Measurements from ENCODE around the gene PERCC1.
"Not testable (repeated sequence)": the region's sequence is repeated elsewhere in the genome, so short reads cannot be mapped to it uniquely, and the experiment has no call there.

The PERCC1 gene

GRCh38 chr16:1451702-1452392, 21.0 kb downstream of the PERCC1 start:
- DNase-seq, result no peak

GRCh38 chr16:1452530-1452929, 21.7 kb downstream of the PERCC1 start:
- no peak for DNase-seq

GRCh38 chr16:1453316-1453715, 22.4 kb downstream of the PERCC1 start:
- no peak for DNase-seq

- no peak for DNase-seq
Observed at GRCh38 chr16:1454561-1454960, 23.7 kb downstream of the PERCC1 start.

GRCh38 chr16:1455190-1456171, 24.6 kb downstream of the PERCC1 start:
- DNase-seq, result no peak

GRCh38 chr16:1456951-1457350, 26.1 kb downstream of the PERCC1 start:
- DNase-seq, result no peak

- DNase-seq, result no peak
Observed at GRCh38 chr16:1457489-1458245, 26.8 kb downstream of the PERCC1 start.

GRCh38 chr16:1458336-1458976, 27.6 kb downstream of the PERCC1 start:
- peak; percentile 23 to 25 for DNase-seq

- DNase-seq, result no peak
Observed at GRCh38 chr16:1458977-1459341, 28.1 kb downstream of the PERCC1 start.

- DNase-seq, result no peak
Observed at GRCh38 chr16:1459967-1460366, 29.1 kb downstream of the PERCC1 start.

- no peak for DNase-seq
Observed at GRCh38 chr16:1460602-1461138, 29.8 kb downstream of the PERCC1 start.

GRCh38 chr16:1461146-1461545, 30.3 kb downstream of the PERCC1 start:
- no peak for DNase-seq

- no peak for DNase-seq
Observed at GRCh38 chr16:1464196-1464893, 33.5 kb downstream of the PERCC1 start.

- no peak for DNase-seq
Observed at GRCh38 chr16:1464894-1465566, 34.2 kb downstream of the PERCC1 start.

- DNase-seq, result no peak
Observed at GRCh38 chr16:1465567-1465915, 34.7 kb downstream of the PERCC1 start.

- no peak for DNase-seq
Observed at GRCh38 chr16:1466054-1466453, 35.2 kb downstream of the PERCC1 start.

GRCh38 chr16:1466968-1467521, 36.2 kb downstream of the PERCC1 start:
- no peak for DNase-seq

- no peak for DNase-seq
Observed at GRCh38 chr16:1468426-1468810, 37.5 kb downstream of the PERCC1 start.

GRCh38 chr16:1469141-1469540, 38.3 kb downstream of the PERCC1 start:
- DNase-seq, result not testable (repeated sequence)

GRCh38 chr16:1469693-1470201, 38.9 kb downstream of the PERCC1 start:
- DNase-seq, result no peak
